Stomach smooth muscle (tissue), 2 donors: Measurements from ENCODE around the gene OR6Y1.

Experiments used
- H3K27ac ChIP-seq: one replicate; pipeline ENCODE4 v1.7.0; 2013; ENCODE audit warnings: mild to moderate bottlenecking, low read length, inconsistent platforms
- H3K27me3 ChIP-seq, 2 donors: one replicate each; pipeline ENCODE4 v1.7.0; 2013; ENCODE audit warnings: low read length in 2 of 2; ENCODE audit not compliant: insufficient read depth in 2 of 2, control insufficient read depth in 1 of 2
- H3K36me3 ChIP-seq, 2 donors: one replicate each; pipeline ENCODE4 v1.7.0; 2013; ENCODE audit warnings: low read length in 2 of 2; ENCODE audit not compliant: control insufficient read depth in 2 of 2, insufficient read depth in 2 of 2
- H3K4me1 ChIP-seq: one replicate; pipeline ENCODE4 v1.7.0; 2013; ENCODE audit warnings: low read length; ENCODE audit not compliant: control insufficient read depth, insufficient read depth
- H3K4me3 ChIP-seq, 2 donors: one replicate each; pipeline ENCODE4 v1.7.0; 2013; ENCODE audit warnings: low read length in 2 of 2
- H3K9ac ChIP-seq, 2 donors: one replicate each; pipeline ENCODE4 v1.7.0; 2013; ENCODE audit warnings: low read length in 2 of 2, mild to moderate bottlenecking in 1 of 2
- H3K9me3 ChIP-seq, 2 donors: one replicate each; pipeline ENCODE4 v1.7.0; 2013; ENCODE audit warnings: low read length in 2 of 2; ENCODE audit not compliant: control insufficient read depth in 2 of 2
- donor health status: healthy.
- donor health status: Pancreatic carcinoma.

The OR6Y1 gene

DNA sequence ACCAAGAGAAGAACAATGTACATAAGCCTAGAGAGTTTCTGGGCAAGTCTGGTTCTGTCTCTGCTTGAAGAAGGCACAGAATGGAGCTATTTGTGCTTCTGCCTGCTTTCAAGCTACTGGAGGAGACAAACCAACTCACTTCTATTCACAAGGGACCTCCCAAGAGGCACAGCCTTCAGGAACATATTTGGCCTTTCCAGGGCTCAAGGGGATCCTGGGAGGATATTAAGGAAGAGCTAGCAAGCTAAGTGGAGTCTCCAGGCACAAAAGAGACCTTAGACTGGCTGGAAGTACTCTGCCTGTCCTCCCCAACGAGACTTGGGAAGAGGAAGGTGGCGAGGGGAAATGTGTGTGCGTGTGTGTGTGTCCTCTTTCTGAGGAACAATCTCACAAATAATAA, at the start of gene OR6Y1:
Gene OR6Y1 (minus strand): TSS at position 54 of the 400 bp plus-strand sequence. CDS start 6,300 bp downstream, outside the sequence.
- Histone ChIP-seq H3K4me3 (no peak within 1 kb of the TSS), H3K27ac (no peak within 1 kb of the TSS)

DNA sequence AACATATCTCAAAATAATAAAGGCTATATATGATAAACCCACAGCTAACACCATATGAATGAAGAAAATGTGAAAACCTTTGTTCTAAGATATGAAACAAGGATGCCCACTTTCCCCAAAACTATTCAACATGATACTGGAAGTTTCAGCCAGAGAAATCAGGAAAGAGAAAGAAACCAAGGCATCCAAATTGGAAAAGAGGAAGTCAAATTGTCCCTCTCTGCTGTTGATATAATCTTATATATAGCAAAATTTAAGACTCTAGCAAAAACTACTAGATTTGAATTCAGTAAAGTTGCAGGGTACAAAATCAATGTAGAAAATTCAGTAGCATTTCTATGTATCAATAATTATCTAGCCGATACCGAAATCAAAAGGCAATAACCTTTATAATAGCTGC, 46.5 kb upstream of the OR6Y1 start:
- Histone ChIP-seq H3K4me3 (no peak overlapping the region), H3K4me1 (no peaks in the 10 kb centered on the region), H3K9me3 (peaks cover 6 to 7% of the 10 kb centered on the region in 2 donors), H3K9ac (no peak overlapping the region), H3K27ac (no peak overlapping the region), H3K27me3 (no peaks in the 10 kb centered on the region), H3K36me3 (no peaks in the 10 kb centered on the region)

More for the DNA sequence above, at the start of gene OR6Y1:
- Histone ChIP-seq H3K9ac (no peak within 1 kb of the TSS), H3K27me3 (no peaks in the 10 kb centered on the region), H3K36me3 (no peaks in the 10 kb centered on the region), H3K9me3 (no peaks in the 10 kb centered on the region), H3K4me1 (no peaks in the 10 kb centered on the region)

DNA sequence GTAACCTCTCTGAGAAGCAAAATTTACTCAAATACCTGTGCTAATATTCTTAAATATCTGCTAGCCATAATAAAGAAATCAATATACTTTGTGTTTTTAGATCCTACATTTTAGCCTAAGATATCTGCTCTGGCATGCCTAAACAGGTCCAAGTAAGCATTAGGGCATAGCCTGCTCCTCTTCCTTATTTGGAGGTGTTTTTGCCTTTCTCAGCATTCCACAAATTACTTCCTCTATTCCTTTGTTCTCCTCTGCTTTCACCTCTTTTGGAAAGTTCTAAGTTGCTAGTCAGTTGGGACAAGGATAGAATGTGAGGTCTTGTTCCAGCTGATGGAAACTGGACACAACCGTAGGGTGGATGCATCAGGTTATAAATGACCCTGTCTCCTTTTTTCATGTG, 32.7 kb upstream of the OR6Y1 start:
- Histone ChIP-seq H3K4me3 (no peak overlapping the region), H3K27ac (no peak overlapping the region), H3K9ac (no peak overlapping the region), H3K36me3 (no peaks in the 10 kb centered on the region), H3K27me3 (no peaks in the 10 kb centered on the region), H3K4me1 (no peaks in the 10 kb centered on the region), H3K9me3 (no peaks in the 10 kb centered on the region)

DNA sequence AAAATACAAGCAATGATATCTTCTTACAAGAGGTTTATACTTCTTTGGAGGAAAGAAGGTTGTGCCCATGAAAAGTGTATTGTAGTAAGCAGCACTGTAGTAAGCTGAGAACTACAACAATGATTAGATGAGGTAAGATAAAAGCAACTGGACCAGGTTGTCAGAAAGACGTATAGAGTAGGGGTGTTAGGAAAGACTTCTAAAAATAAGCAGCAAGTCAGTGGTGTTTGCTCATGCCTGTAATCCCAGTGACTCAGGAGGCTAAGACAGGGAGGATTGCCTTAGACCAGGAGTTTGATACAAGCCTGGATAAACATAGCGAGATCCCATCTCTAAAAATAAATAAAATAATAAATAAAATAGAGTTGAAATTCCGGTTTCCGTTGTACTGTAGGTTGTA, 29.8 kb upstream of the OR6Y1 start:
- Histone ChIP-seq H3K9me3 (no peaks in the 10 kb centered on the region), H3K27me3 (no peaks in the 10 kb centered on the region), H3K4me1 (no peaks in the 10 kb centered on the region), H3K36me3 (no peaks in the 10 kb centered on the region), H3K4me3 (no peak overlapping the region), H3K27ac (no peak overlapping the region), H3K9ac (no peak overlapping the region)

GRCh38 chr1:158579733-158580132, 25.5 kb upstream of the OR6Y1 start, which contains the start of gene OR10X1:
OR10X1 (minus strand) TSS chr1:158579899; CDS start chr1:158579899, 0 bp downstream.
- Histone ChIP-seq H3K27me3 (no peaks in the 10 kb centered on the region), H3K27ac (no peak within 1 kb of the TSS), H3K4me3 (no peak within 1 kb of the TSS), H3K4me1 (no peaks in the 10 kb centered on the region), H3K9ac (no peak within 1 kb of the TSS), H3K36me3 (no peaks in the 10 kb centered on the region), H3K9me3 (no peaks in the 10 kb centered on the region)

- H3K9ac ChIP-seq = no peak overlapping the region
- no peaks in the 10 kb centered on the region for H3K36me3 ChIP-seq
- no peaks in the 10 kb centered on the region for H3K4me1 ChIP-seq
- H3K27ac ChIP-seq = no peak overlapping the region
- H3K4me3 ChIP-seq = no peak overlapping the region
- no peaks in the 10 kb centered on the region for H3K27me3 ChIP-seq
- no peaks in the 10 kb centered on the region for H3K9me3 ChIP-seq
These were observed 23.4 kb upstream of the OR6Y1 start for GRCh38 chr1:158577561-158577960.

DNA sequence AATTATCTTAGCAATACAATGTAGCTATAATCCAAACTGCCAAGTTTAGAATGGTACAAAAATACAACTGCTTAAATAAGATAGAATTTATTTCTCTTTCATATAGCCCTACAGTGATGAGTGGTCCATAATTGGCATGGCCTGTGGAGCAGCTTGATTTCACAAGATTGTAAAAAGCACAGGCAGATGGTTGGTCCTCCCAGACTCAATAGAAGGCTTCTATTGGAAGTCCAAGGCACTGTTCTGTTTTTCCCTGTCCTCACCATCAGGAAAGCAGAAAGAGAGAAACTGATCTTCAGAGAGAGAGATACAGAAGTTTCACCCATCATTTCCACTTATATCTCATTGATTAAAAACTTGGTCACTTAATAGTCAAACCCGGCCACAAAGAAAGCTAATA, 18.0 kb upstream of the OR6Y1 start:
- no peak overlapping the region for H3K27ac ChIP-seq
- H3K9me3 ChIP-seq = peaks cover 0 to 2% of the 10 kb centered on the region in 2 donors
- H3K4me3 ChIP-seq = no peak overlapping the region
- H3K9ac ChIP-seq = no peak overlapping the region
- no peaks in the 10 kb centered on the region for H3K36me3 ChIP-seq
- no peaks in the 10 kb centered on the region for H3K27me3 ChIP-seq
- H3K4me1 ChIP-seq = no peaks in the 10 kb centered on the region

- no peaks in the 10 kb centered on the region for H3K4me1 ChIP-seq
- no peaks in the 10 kb centered on the region for H3K27me3 ChIP-seq
- no peak within 1 kb of the TSS for H3K9ac ChIP-seq
- H3K36me3 ChIP-seq = no peaks in the 10 kb centered on the region
- H3K4me3 ChIP-seq = no peak within 1 kb of the TSS
- no peak within 1 kb of the TSS for H3K27ac ChIP-seq
- H3K9me3 ChIP-seq = peaks cover 0 to 2% of the 10 kb centered on the region in 2 donors
These were observed 16.3 kb upstream of the OR6Y1 start, which contains the start of gene OR6P1 for GRCh38 chr1:158570480-158570879. OR6P1 (minus strand) TSS chr1:158570580; CDS start chr1:158563604, 6,976 bp downstream.

GRCh38 chr1:158564608-158565007, 10.4 kb upstream of the OR6Y1 start:
- no peak overlapping the region for H3K9ac ChIP-seq

GRCh38 chr1:158563853-158564252, 9.6 kb upstream of the OR6Y1 start:
- Histone ChIP-seq H3K27me3 (no peaks in the 10 kb centered on the region), H3K9ac (no peak overlapping the region)

More at GRCh38 chr1:158564608-158565007, 10.4 kb upstream of the OR6Y1 start:
- no peaks in the 10 kb centered on the region for H3K36me3 ChIP-seq
- H3K4me3 ChIP-seq = no peak overlapping the region
- no peak overlapping the region for H3K27ac ChIP-seq
- no peaks in the 10 kb centered on the region for H3K4me1 ChIP-seq
- peaks cover 0 to 2% of the 10 kb centered on the region in 2 donors for H3K9me3 ChIP-seq
- H3K27me3 ChIP-seq = no peaks in the 10 kb centered on the region

GRCh38 chr1:158559696-158560095, 5.5 kb upstream of the OR6Y1 start:
- H3K4me3 ChIP-seq = no peak overlapping the region
- H3K27ac ChIP-seq = no peak overlapping the region

More at GRCh38 chr1:158563853-158564252, 9.6 kb upstream of the OR6Y1 start:
- H3K4me3 ChIP-seq = no peak overlapping the region
- H3K27ac ChIP-seq = no peak overlapping the region
- no peaks in the 10 kb centered on the region for H3K4me1 ChIP-seq
- H3K9me3 ChIP-seq = peaks cover 0 to 2% of the 10 kb centered on the region in 2 donors
- H3K36me3 ChIP-seq = no peaks in the 10 kb centered on the region

More at GRCh38 chr1:158559696-158560095, 5.5 kb upstream of the OR6Y1 start:
- no peaks in the 10 kb centered on the region for H3K36me3 ChIP-seq
- no peaks in the 10 kb centered on the region for H3K27me3 ChIP-seq
- no peak overlapping the region for H3K9ac ChIP-seq
- H3K9me3 ChIP-seq = no peaks in the 10 kb centered on the region
- no peaks in the 10 kb centered on the region for H3K4me1 ChIP-seq
